ENCODE results near the gene GRID1.
"Not testable (repeated sequence)": the region's sequence is repeated elsewhere in the genome, so short reads cannot be mapped to it uniquely, and the experiment has no call there.

DNA sequence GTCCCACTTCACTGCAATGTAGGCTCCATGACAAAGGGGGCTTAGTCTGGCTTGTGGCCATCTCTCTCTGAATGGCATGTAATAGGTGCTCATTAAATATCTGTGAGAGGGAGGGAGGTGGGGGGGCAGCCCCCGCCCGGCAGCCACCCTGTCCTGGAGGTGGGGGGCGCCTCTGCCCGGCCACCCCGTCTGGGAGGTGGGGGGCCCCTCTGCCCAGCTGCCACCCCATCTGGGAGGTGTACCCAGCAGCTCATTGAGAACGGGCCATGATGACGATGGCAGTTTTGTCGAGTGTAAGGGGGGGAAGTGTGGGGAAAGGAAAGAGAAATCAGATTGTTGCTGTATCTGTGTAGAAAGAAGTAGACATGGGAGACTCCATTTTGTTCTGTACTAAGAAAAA is 334.5 kb downstream of the GRID1 start:
- not testable (repeated sequence) for TF ChIP-seq POLR2A (IDR thresholded peaks at IDR 0.05; ENCODE audit: low read length); GATA1 (IDR thresholded peaks at IDR 0.05; ENCODE audit: low read depth, low read length)

All from erythroblast (primary cell).